ENCODE data around the gene SNCG. TPM values are rescaled to one million over a fixed set of nuclear protein-coding genes. Genes with fewer than 3 reads are reported as not detected.

The SNCG gene
- total and polyA plus RNA-seq, 2 donors (not counting 1 experiment from before 2014, with no cell fraction given): not detected

GRCh38 chr10:86953747-86954680 is 4.4 kb upstream of the SNCG start:
- H3K79me2 ChIP-seq (ENCODE audit: control insufficient read depth, insufficient read depth, low read length): no peaks in the 10 kb centered on the region
- H3K4me1 Mint-ChIP-seq: no peaks in the 10 kb centered on the region
- WGBS (ENCODE audit: insufficient coverage): 91% methylated on average over 8 of the region's 15 CpGs
- POLR2A ChIA-PET: no interaction called here
- no peak overlapping the region for H3K4me2 ChIP-seq (replicated peaks; ENCODE audit: low read depth, low read length, poor library complexity, severe bottlenecking)
- H3K27ac ChIP-seq (ENCODE audit: low read length in 2 of 2): no peak overlapping the region
- intact Hi-C loops (cut with micrococcal nuclease): no loop called here
- H2AFZ ChIP-seq (ENCODE audit: insufficient read depth, low read depth, low read length, poor library complexity, severe bottlenecking): no peak overlapping the region
- no peak overlapping the region for H3K27ac Mint-ChIP-seq
- DNase-seq: no peak
- no peak overlapping the region for H3K4me3 Mint-ChIP-seq
- H3K27me3 ChIP-seq (replicated peaks in 1 of 4; ENCODE audit: control extremely low read depth in 1 of 4, control insufficient read depth in 3 of 4, insufficient read depth in 4 of 4, low read length in 3 of 4): no peaks in the 10 kb centered on the region
- TF ChIP-seq, protein P1, sequence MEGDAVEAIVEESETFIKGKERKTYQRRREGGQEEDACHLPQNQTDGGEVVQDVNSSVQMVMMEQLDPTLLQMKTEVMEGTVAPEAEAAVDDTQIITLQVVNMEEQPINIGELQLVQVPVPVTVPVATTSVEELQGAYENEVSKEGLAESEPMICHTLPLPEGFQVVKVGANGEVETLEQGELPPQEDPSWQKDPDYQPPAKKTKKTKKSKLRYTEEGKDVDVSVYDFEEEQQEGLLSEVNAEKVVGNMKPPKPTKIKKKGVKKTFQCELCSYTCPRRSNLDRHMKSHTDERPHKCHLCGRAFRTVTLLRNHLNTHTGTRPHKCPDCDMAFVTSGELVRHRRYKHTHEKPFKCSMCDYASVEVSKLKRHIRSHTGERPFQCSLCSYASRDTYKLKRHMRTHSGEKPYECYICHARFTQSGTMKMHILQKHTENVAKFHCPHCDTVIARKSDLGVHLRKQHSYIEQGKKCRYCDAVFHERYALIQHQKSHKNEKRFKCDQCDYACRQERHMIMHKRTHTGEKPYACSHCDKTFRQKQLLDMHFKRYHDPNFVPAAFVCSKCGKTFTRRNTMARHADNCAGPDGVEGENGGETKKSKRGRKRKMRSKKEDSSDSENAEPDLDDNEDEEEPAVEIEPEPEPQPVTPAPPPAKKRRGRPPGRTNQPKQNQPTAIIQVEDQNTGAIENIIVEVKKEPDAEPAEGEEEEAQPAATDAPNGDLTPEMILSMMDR (IDR thresholded peaks at IDR 0.05): no peak
- TF ChIP-seq EZH2 (IDR thresholded peaks at IDR 0.05; ENCODE audit: borderline replicate concordance, insufficient read depth, low read depth, low read length, poor library complexity, severe bottlenecking): no peak
- no peaks in the 10 kb centered on the region for H4K20me1 ChIP-seq (ENCODE audit: control insufficient read depth, insufficient read depth, low read length, poor library complexity, severe bottlenecking)
- H3K4me1 ChIP-seq (ENCODE audit: control insufficient read depth in 2 of 2, insufficient read depth in 2 of 2, low read length in 2 of 2): no peaks in the 10 kb centered on the region
- peaks cover 7% of the 10 kb centered on the region for H3K9me3 Mint-ChIP-seq (ENCODE audit: insufficient read depth)
- no peak overlapping the region for H3K9ac ChIP-seq (ENCODE audit: low read length)
- no peak overlapping the region for H3K4me3 ChIP-seq (ENCODE audit: control extremely low read depth in 1 of 5, extremely low read depth in 1 of 5, insufficient read depth in 1 of 5, low read depth in 2 of 5, low read length in 4 of 5)
- CTCF ChIA-PET: no interaction called here
- ATAC-seq (ENCODE audit: low read depth): no peak
- H3K36me3 ChIP-seq (replicated peaks in 1 of 2; ENCODE audit: control extremely low read depth in 1 of 2, control insufficient read depth in 1 of 2, extremely low read depth in 1 of 2, insufficient read depth in 2 of 2, low read length in 1 of 2): no peaks in the 10 kb centered on the region
- no peaks in the 10 kb centered on the region for H3K27me3 Mint-ChIP-seq
- H3K9me3 ChIP-seq (ENCODE audit: control extremely low read depth in 1 of 3, control insufficient read depth in 2 of 3, insufficient read depth in 1 of 3, low read length in 2 of 3): peaks cover 0 to 24% (median 6%) of the 10 kb centered on the region in 3 donors

Data from B cell (primary cell).